Measurements from ENCODE around the gene MECP2.

The MECP2 gene

GRCh38 chrX:154063234-154063633 is 34.3 kb downstream of the MECP2 start:
- TF ChIP-seq POU6F1 (CRISPR knock-in tag; IDR thresholded peaks at IDR 0.05; ENCODE audit: borderline replicate concordance, low read depth) (no peak), ISL1 (CRISPR knock-in tag; IDR thresholded peaks at IDR 0.05) (no peak), BACH2 (CRISPR knock-in tag; IDR thresholded peaks at IDR 0.05; ENCODE audit: borderline replicate concordance) (no peak), TOX (CRISPR knock-in tag; IDR thresholded peaks at IDR 0.05; ENCODE audit: borderline replicate concordance) (no peak), CREB5 (CRISPR knock-in tag; IDR thresholded peaks at IDR 0.05; ENCODE audit: low read depth) (no peak), TCF4 (CRISPR knock-in tag; IDR thresholded peaks at IDR 0.05; ENCODE audit: borderline replicate concordance) (no peak), ZC3H10 (CRISPR knock-in tag; IDR thresholded peaks at IDR 0.05) (no peak), TSHZ2 (CRISPR knock-in tag; IDR thresholded peaks at IDR 0.05) (no peak), GLIS3 (CRISPR knock-in tag; IDR thresholded peaks at IDR 0.05) (no peak), PPARA (CRISPR knock-in tag; IDR thresholded peaks at IDR 0.05; ENCODE audit: borderline replicate concordance) (no peak), ESRRG (CRISPR knock-in tag; IDR thresholded peaks at IDR 0.05) (no peak), RARB (CRISPR knock-in tag; IDR thresholded peaks at IDR 0.05) (no peak), ZFP30 (CRISPR knock-in tag; IDR thresholded peaks at IDR 0.05) (no peak)

GRCh38 chrX:154061801-154062200 is 35.7 kb downstream of the MECP2 start:
- TF ChIP-seq TSHZ2 (CRISPR knock-in tag; IDR thresholded peaks at IDR 0.05) (no peak), CREB5 (CRISPR knock-in tag; IDR thresholded peaks at IDR 0.05; ENCODE audit: low read depth) (no peak), RARB (CRISPR knock-in tag; IDR thresholded peaks at IDR 0.05) (no peak), BACH2 (CRISPR knock-in tag; IDR thresholded peaks at IDR 0.05; ENCODE audit: borderline replicate concordance) (no peak), ZC3H10 (CRISPR knock-in tag; IDR thresholded peaks at IDR 0.05) (no peak), PPARA (CRISPR knock-in tag; IDR thresholded peaks at IDR 0.05; ENCODE audit: borderline replicate concordance) (no peak)
- no peak for ATAC-seq

More at GRCh38 chrX:154063234-154063633, 34.3 kb downstream of the MECP2 start:
- 0 out of 3 replicates have a peak, but pooled peaks have one; percentile 32 for ATAC-seq

- TF ChIP-seq CSDC2 (CRISPR knock-in tag; IDR thresholded peaks at IDR 0.05) = no peak
- no peak for TF ChIP-seq GLIS3 (CRISPR knock-in tag; IDR thresholded peaks at IDR 0.05)
- no peak for TF ChIP-seq TSHZ2 (CRISPR knock-in tag; IDR thresholded peaks at IDR 0.05)
- no peak for TF ChIP-seq TOX (CRISPR knock-in tag; IDR thresholded peaks at IDR 0.05; ENCODE audit: borderline replicate concordance)
- TF ChIP-seq ZC3H10 (CRISPR knock-in tag; IDR thresholded peaks at IDR 0.05) = no peak
- TF ChIP-seq ZNF70 (CRISPR knock-in tag; IDR thresholded peaks at IDR 0.05) = no peak
- no peak for TF ChIP-seq OSR1 (CRISPR knock-in tag; IDR thresholded peaks at IDR 0.05)
- no peak for TF ChIP-seq BACH2 (CRISPR knock-in tag; IDR thresholded peaks at IDR 0.05; ENCODE audit: borderline replicate concordance)
- no peak for TF ChIP-seq ZNF565 (CRISPR knock-in tag; conservative IDR thresholded peaks at IDR 0.05; ENCODE audit: low read depth)
- TF ChIP-seq ARNTL (CRISPR knock-in tag; IDR thresholded peaks at IDR 0.05; ENCODE audit: borderline replicate concordance, low read depth) = no peak
- no peak for TF ChIP-seq ZNF8 (CRISPR knock-in tag; IDR thresholded peaks at IDR 0.05)
- no peak for TF ChIP-seq ZFP3 (CRISPR knock-in tag; IDR thresholded peaks at IDR 0.05)
- no peak for TF ChIP-seq ISL1 (CRISPR knock-in tag; IDR thresholded peaks at IDR 0.05)
- ATAC-seq = no peak
Observed at GRCh38 chrX:154059729-154060245, 37.7 kb downstream of the MECP2 start.

All from SK-N-SH treated with all-trans-retinoic acid at 6 μM for 48 hours (cell line).